SK-N-SH (cell line): ENCODE measurements around the gene DUSP1. TPM values are rescaled to one million over a fixed set of nuclear protein-coding genes. Genes with fewer than 3 reads are reported as not detected.
A peak's percentile ranks its signal among the peaks of the same experiment; 100 is the strongest.

Source experiments
- CTCF ChIA-PET: fragments of 300-600, 350-600 bp; formaldehyde crosslinking; extraction: SDS; loops from one replicate; lab custom pipeline; 2021; lab: Yijun Ruan, JAX
- POLR2A ChIA-PET: fragments of 350-600 bp; sonication (Branson Sonifier 250); formaldehyde crosslinking; extraction: SDS; loops from one replicate; lab custom pipeline; 2020; ENCODE audit warnings: antibody characterized with exemption, inconsistent platforms; lab: Yijun Ruan, JAX
- DNase-seq: peaks from one replicate; pipeline ENCODE4 v3.0.0; 2012
- H2AFZ ChIP-seq: fragments of 200-600 bp; sonication (generic); 2 replicates; pipeline ENCODE4 v1.8.1; 2016; ENCODE audit warnings: antibody characterized with exemption, mild to moderate bottlenecking, low read depth
- H3F3A ChIP-seq: fragments of 200-600 bp; sonication (generic); replicated peaks from 2 replicates; pipeline ENCODE3; 2016; ENCODE audit warnings: antibody characterized with exemption, mild to moderate bottlenecking; ENCODE audit not compliant: insufficient read depth
- H3K27ac ChIP-seq, 2 experiments: fragments of 200-500 bp in 1 of 2; fragments of 200-600 bp in 1 of 2; sonication (Bioruptor generic) in 1 of 2; sonication (generic), shearing (Covaris generic) in 1 of 2; 2 replicates each; pipeline versions ENCODE4 v1.5.1 to v1.6.1; 2014 to 2016; ENCODE audit warnings: low read depth in 2 of 2, inconsistent platforms in 1 of 2, low read length in 1 of 2, mild to moderate bottlenecking in 1 of 2, mixed read lengths in 1 of 2
- H3K27me3 ChIP-seq: fragments of 200-600 bp; sonication (generic), shearing (Covaris generic); 2 replicates; pipeline ENCODE4 v1.6.1; 2016; ENCODE audit warnings: mixed run types; ENCODE audit not compliant: insufficient read depth
- H3K36me3 ChIP-seq, 2 experiments: fragments of 200-500 bp in 1 of 2; fragments of 200-600 bp in 1 of 2; sonication (Bioruptor generic) in 1 of 2; sonication (generic) in 1 of 2; replicated peaks in 1 of 2; 2 replicates each; pipeline versions ENCODE3 to v1.5.1; 2014 to 2016; ENCODE audit warnings: low read length in 1 of 2, mild to moderate bottlenecking in 1 of 2; ENCODE audit not compliant: insufficient read depth in 2 of 2, control insufficient read depth in 1 of 2
- H3K4me1 ChIP-seq, 2 experiments: fragments of 200-500 bp in 1 of 2; fragments of 200-600 bp in 1 of 2; sonication (Bioruptor generic) in 1 of 2; sonication (generic), shearing (Covaris generic) in 1 of 2; 2 replicates each; pipeline versions ENCODE4 v1.5.1 to v1.6.1; 2014 to 2016; ENCODE audit warnings: low read depth in 1 of 2, low read length in 1 of 2, mixed run types in 1 of 2; ENCODE audit not compliant: insufficient read depth in 2 of 2, control insufficient read depth in 1 of 2
- H3K4me2 ChIP-seq: fragments of 200-600 bp; sonication (generic), shearing (Covaris generic); 2 replicates; pipeline ENCODE4 v1.6.1; 2017; ENCODE audit warnings: mixed run types
- H3K4me3 ChIP-seq, 2 experiments: fragments of 200-500 bp in 1 of 2; fragments of 200-600 bp in 1 of 2; sonication (Bioruptor generic) in 1 of 2; sonication (generic), shearing (Covaris generic) in 1 of 2; 2 replicates each; pipeline versions ENCODE4 v1.5.1 to v1.8.1; 2014 to 2016; ENCODE audit warnings: low read depth in 2 of 2, inconsistent platforms in 1 of 2, low read length in 1 of 2, mild to moderate bottlenecking in 1 of 2, mixed read lengths in 1 of 2, moderate library complexity in 1 of 2
- H3K79me2 ChIP-seq: fragments of 200-600 bp; sonication (generic); 2 replicates; pipeline ENCODE4 v1.8.1; 2017; ENCODE audit warnings: mild to moderate bottlenecking; ENCODE audit not compliant: insufficient read depth
- H3K9ac ChIP-seq: fragments of 200-600 bp; sonication (generic); 2 replicates; pipeline ENCODE4 v1.6.1; 2017; ENCODE audit warnings: mixed run types
- H3K9me2 ChIP-seq: fragments of 200-600 bp; sonication (generic); 2 replicates; pipeline ENCODE4 v1.6.1; 2017; ENCODE audit warnings: mixed run types
- H3K9me3 ChIP-seq: fragments of 200-600 bp; sonication (generic); 2 replicates; pipeline ENCODE4 v1.6.1; 2017; ENCODE audit warnings: mixed run types, mild to moderate bottlenecking, moderate library complexity
- H4K20me1 ChIP-seq: fragments of 200-600 bp; sonication (generic); 2 replicates; pipeline ENCODE4 v1.6.1; 2017; ENCODE audit warnings: mild to moderate bottlenecking, mixed run types; ENCODE audit not compliant: insufficient read depth
- GATA2 ChIP-seq: sonication (generic); formaldehyde crosslinking; IDR thresholded peaks from 2 replicates; pipeline ENCODE4 v1.5.0; 2020; ENCODE audit warnings: mild to moderate bottlenecking, missing genetic modification reagents
- IRF3 ChIP-seq: fragments of 150-350 bp; IDR thresholded peaks from 2 replicates; pipeline ENCODE4 v1.6.1; 2016; ENCODE audit warnings: mild to moderate bottlenecking, low read depth, low read length
- JUND ChIP-seq: IDR thresholded peaks from 2 replicates; pipeline ENCODE4 v1.4.0; 2012
- NFIC ChIP-seq: IDR thresholded peaks from 2 replicates; pipeline ENCODE4 v1.4.0; 2012; ENCODE audit warnings: borderline replicate concordance
- NRF1 ChIP-seq: IDR thresholded peaks from 2 replicates; pipeline ENCODE4 v1.6.1; 2012; ENCODE audit warnings: low read depth, mild to moderate bottlenecking, low read length
- PBX3 ChIP-seq: IDR thresholded peaks from 2 replicates; pipeline ENCODE4; 2012
- TEAD4 ChIP-seq: IDR thresholded peaks from 2 replicates; pipeline ENCODE4 v1.4.0; 2012; ENCODE audit warnings: mild to moderate bottlenecking, borderline replicate concordance; ENCODE audit not compliant: insufficient read depth
- YY1 ChIP-seq: IDR thresholded peaks from 2 replicates; pipeline ENCODE4 v1.4.0; 2012; ENCODE audit warnings: low read depth, mild to moderate bottlenecking
- WGBS: methylation state at CpG from one replicate; pipeline ENCODE4 v1.1.6; 2017; ENCODE audit warnings: low lambda C conversion rate; 5-methylcytosine and 5-hydroxymethylcytosine counted together
- polyA plus RNA-seq, 3 experiments: library from polyadenylated mRNA; depleted of rRNA; stranded (reverse); fragments of >200 nt; gene quantifications; 2 replicates each; pipeline ENCODE4 v1.2.3, GENCODE V29; 2012

The DUSP1 gene
- polyA plus RNA-seq, 1 of the 3 experiments (the other 2 are of a cell fraction): 455 TPM

- Histone ChIP-seq H3K4me2 (no peak overlapping the region), H3K9me3 (no peaks in the 10 kb centered on the region)
- TF ChIP-seq NRF1 (no peak), YY1 (no peak), GATA2 (CRISPR knock-in tag) (no peak), PBX3 (no peak), JUND (no peak), NFIC (no peak), TEAD4 (no peak)
- TF ChIP-seq, all 33 proteins: peak for 0
- H3K4me3 ChIP-seq: no peak overlapping the region
- no peak overlapping the region for H3K27ac ChIP-seq
- no peaks in the 10 kb centered on the region for H3K27me3 ChIP-seq
- no peak overlapping the region for H3K9ac ChIP-seq
- 91% methylated on average over 7 of the region's 7 CpGs for WGBS
- ChIA-PET CTCF (interaction anchor here (1.0 kb wide), 1 partner anchor 26 kb away, joined by 3 read pairs; no protein-coding TSS in a partner anchor), POLR2A (no interaction called here)
- H3F3A ChIP-seq: peaks cover 5% of the 10 kb centered on the region
- H2AFZ ChIP-seq: no peak overlapping the region
- H3K36me3 ChIP-seq: no peaks in the 10 kb centered on the region
- H3K79me2 ChIP-seq: no peaks in the 10 kb centered on the region
- H4K20me1 ChIP-seq: no peaks in the 10 kb centered on the region
- no peaks in the 10 kb centered on the region for H3K9me2 ChIP-seq
- no peak for DNase-seq
- H3K4me1 ChIP-seq: peaks cover 0 to 8% of the 10 kb centered on the region in 2 experiments; a peak in 3 of 4 replicates
These were observed 27.7 kb downstream of the DUSP1 start for GRCh38 chr5:172743112-172743959.

GRCh38 chr5:172741206-172741582 is 29.8 kb downstream of the DUSP1 start:
- Histone ChIP-seq H3K9ac (peak overlapping the region; percentile 57), H3K4me1 (peaks cover 0 to 8% of the 10 kb centered on the region in 2 experiments; a peak in 3 of 4 replicates), H2AFZ (no peak overlapping the region), H3K27ac (peak overlapping the region in 1 of 2 experiments; percentile 90; a peak in 2 of 4 replicates), H3K4me3 (no peak overlapping the region), H4K20me1 (no peaks in the 10 kb centered on the region), H3K4me2 (peak overlapping the region; percentile 63; the same call in 1 of the 2 replicates), H3F3A (peaks cover 5% of the 10 kb centered on the region), H3K9me3 (no peaks in the 10 kb centered on the region), H3K27me3 (no peaks in the 10 kb centered on the region), H3K79me2 (no peaks in the 10 kb centered on the region), H3K36me3 (no peaks in the 10 kb centered on the region), H3K9me2 (no peaks in the 10 kb centered on the region)
- TF ChIP-seq IRF3: no peak
- WGBS: 88% methylated on average over 1 of the region's 1 CpG
- ChIA-PET POLR2A (interaction anchor here (1.1 kb wide), 1 partner anchor 23 kb away, joined by 4 read pairs; no protein-coding TSS in a partner anchor), CTCF (interaction anchor here (1.6 kb wide), 1 partner anchor 191 kb away, joined by 5 read pairs; no protein-coding TSS in a partner anchor)
- no peak for DNase-seq
